IMR-90 (cell line): Measurements from ENCODE around the gene NOSTRIN. TPM values are rescaled to one million over a fixed set of nuclear protein-coding genes. Genes with fewer than 3 reads are reported as not detected.
"Not testable (repeated sequence)": the region's sequence is repeated elsewhere in the genome, so short reads cannot be mapped to it uniquely, and the experiment has no call there.

Experiments
- ATAC-seq: fragments of 200-7000 bp; cut with Tn5 transposase; 2 replicates; pipeline ENCODE4 v1.9.1; 2020; ENCODE audit warnings: low read depth, mild to moderate bottlenecking, moderate library complexity
- BruUV-seq: library from RNA; stranded (reverse); fragments of 400-500 nt; replicated peaks from 2 replicates; lab custom pipeline; 2021; lab: Mats Ljungman, UMichigan
- CTCF ChIA-PET: fragments of 300-600 bp; formaldehyde crosslinking; extraction: SDS; loops from one replicate; lab custom pipeline; 2021; ENCODE audit warnings: antibody characterized with exemption; lab: Yijun Ruan, JAX
- POLR2A ChIA-PET: fragments of 300-600 bp; sonication (Branson Sonifier 250); formaldehyde crosslinking; loops from one replicate; lab custom pipeline; 2022; ENCODE audit warnings: antibody characterized with exemption; ENCODE audit not compliant: unreplicated experiment; lab: Charles Lee
- DNase-seq: peaks from one replicate; pipeline ENCODE4 v3.0.0; 2013
- H2AFZ ChIP-seq: replicated peaks from 2 replicates; pipeline ENCODE3; 2013; ENCODE audit warnings: low read length, mild to moderate bottlenecking; ENCODE audit not compliant: poor library complexity
- H2AK5ac ChIP-seq: 2 replicates; pipeline ENCODE4 v1.6.1; 2013; ENCODE audit warnings: low read depth, low read length, inconsistent platforms
- H2AK9ac ChIP-seq: replicated peaks from 2 replicates; pipeline ENCODE3; 2013; ENCODE audit warnings: mild to moderate bottlenecking, low read depth, low read length, moderate library complexity; ENCODE audit not compliant: poor library complexity
- H2BK120ac ChIP-seq: 2 replicates; pipeline ENCODE4 v1.6.1; 2013; ENCODE audit warnings: low read depth, low read length, inconsistent platforms
- H2BK15ac ChIP-seq: 3 replicates; pipeline ENCODE4 v1.6.1; 2013; ENCODE audit warnings: low read depth, low read length, inconsistent platforms
- H2BK20ac ChIP-seq: 2 replicates; pipeline ENCODE4 v1.6.1; 2013; ENCODE audit warnings: low read depth, mild to moderate bottlenecking, inconsistent platforms, low read length, moderate library complexity
- H2BK5ac ChIP-seq: 2 replicates; pipeline ENCODE4 v1.6.1; 2013; ENCODE audit warnings: mild to moderate bottlenecking, low read depth, low read length, inconsistent platforms; ENCODE audit not compliant: poor library complexity, severe bottlenecking
- H3K14ac ChIP-seq: replicated peaks from 2 replicates; pipeline ENCODE4 v1.6.1; 2013; ENCODE audit warnings: low read depth, low read length, inconsistent platforms
- H3K18ac ChIP-seq: 2 replicates; pipeline ENCODE4 v1.6.1; 2013; ENCODE audit warnings: low read depth, low read length, control low read depth
- H3K23ac ChIP-seq: 2 replicates; pipeline ENCODE4 v1.6.1; 2013; ENCODE audit warnings: low read depth, low read length, inconsistent platforms
- H3K27ac ChIP-seq: 2 replicates; pipeline ENCODE4 v1.5.1; 2013; ENCODE audit warnings: mild to moderate bottlenecking, control low read depth, low read length; ENCODE audit not compliant: insufficient read depth
- H3K27me3 ChIP-seq: 2 replicates; pipeline ENCODE4 v1.6.1; 2013; ENCODE audit warnings: low read length; ENCODE audit not compliant: control insufficient read depth, insufficient read depth
- H3K36me3 ChIP-seq: 2 replicates; pipeline ENCODE4 v1.6.1; 2013; ENCODE audit warnings: low read length, mixed read lengths; ENCODE audit not compliant: control insufficient read depth, insufficient read depth
- H3K4ac ChIP-seq: 2 replicates; pipeline ENCODE4 v1.6.1; 2013; ENCODE audit warnings: low read depth, low read length, inconsistent platforms
- H3K4me1 ChIP-seq: 2 replicates; pipeline ENCODE4 v1.6.1; 2013; ENCODE audit warnings: low read length, mixed read lengths; ENCODE audit not compliant: control insufficient read depth, insufficient read depth
- H3K4me2 ChIP-seq: 2 replicates; pipeline ENCODE4 v1.6.1; 2013; ENCODE audit warnings: low read depth, mild to moderate bottlenecking, control low read depth, low read length, moderate library complexity
- H3K4me3 ChIP-seq: 2 replicates; pipeline ENCODE4 v1.5.1; 2013; ENCODE audit warnings: low read depth, mild to moderate bottlenecking, control low read depth, low read length, moderate library complexity; ENCODE audit not compliant: insufficient read depth
- H3K56ac ChIP-seq: 2 replicates; pipeline ENCODE4 v1.6.1; 2013; ENCODE audit warnings: low read length, inconsistent platforms; ENCODE audit not compliant: insufficient read depth; ENCODE audit errors: extremely low read depth
- H3K79me1 ChIP-seq, 2 experiments: 2 replicates each; pipeline ENCODE4 v1.6.1; 2013; ENCODE audit warnings: low read length in 2 of 2, inconsistent platforms in 1 of 2, low read depth in 1 of 2
- H3K9ac ChIP-seq: 2 replicates; pipeline ENCODE4 v1.6.1; 2013; ENCODE audit warnings: low read depth, low read length, control low read depth
- H3K9me1 ChIP-seq: 2 replicates; pipeline ENCODE4 v1.6.1; 2013; ENCODE audit warnings: low read length, inconsistent platforms; ENCODE audit not compliant: insufficient read depth
- H3K9me3 ChIP-seq: 2 replicates; pipeline ENCODE4 v1.6.1; 2013; ENCODE audit warnings: low read length; ENCODE audit not compliant: control insufficient read depth, insufficient read depth
- H4K20me1 ChIP-seq: 2 replicates; pipeline ENCODE4 v1.6.1; 2013; ENCODE audit warnings: low read length, inconsistent platforms; ENCODE audit not compliant: insufficient read depth
- H4K5ac ChIP-seq: 2 replicates; pipeline ENCODE4 v1.6.1; 2013; ENCODE audit warnings: mild to moderate bottlenecking, low read depth, low read length, control low read depth
- H4K8ac ChIP-seq, 2 experiments: 2 replicates each; pipeline ENCODE4 v1.6.1; 2013; ENCODE audit warnings: low read depth in 2 of 2, low read length in 2 of 2, control low read depth in 1 of 2, inconsistent platforms in 1 of 2
- H4K91ac ChIP-seq: 2 replicates; pipeline ENCODE4 v1.6.1; 2013; ENCODE audit warnings: low read depth, low read length, inconsistent platforms; ENCODE audit not compliant: insufficient read depth
- WGBS, 2 experiments: methylation state at CpG; one replicate each; pipeline versions ENCODE4 v1.1.5 to v1.1.7; 2013; ENCODE audit warnings: missing lambda C conversion rate in 2 of 2; ENCODE audit not compliant: insufficient read length in 1 of 2; ENCODE audit errors: extremely low coverage in 2 of 2; 5-methylcytosine and 5-hydroxymethylcytosine counted together
- dilution Hi-C: fragments of 300-500 bp; cut with HindIII; formaldehyde crosslinking; loops from one replicate; pipeline ENCODE4 v1.14.3; 2018; ENCODE audit warnings: low sequenced_read_pairs; ENCODE audit not compliant: unreplicated experiment
- in situ Hi-C: fragments of 300-500 bp; cut with MboI; formaldehyde crosslinking; loops from 3 replicates; pipeline ENCODE4 v1.14.3; 2019; ENCODE audit warnings: low sequenced_read_pairs, inconsistent platforms, mixed read lengths
- intact Hi-C: fragments of 100-400 bp; cut with micrococcal nuclease; formaldehyde crosslinking; loops from 2 replicates; pipeline ENCODE4 v1.10.0; 2022
- polyA plus RNA-seq, 3 experiments: library from polyadenylated mRNA; depleted of rRNA; stranded (reverse); fragments of >200 nt; gene quantifications; 2 replicates each; pipeline ENCODE4 v1.2.3, GENCODE V29; 2012; ENCODE audit warnings: low replicate concordance in 1 of 3
- total RNA-seq: library from RNA; depleted of rRNA; stranded (reverse); fragments of >200 nt; gene quantifications from 2 replicates; pipeline ENCODE4 v1.2.3, GENCODE V29; 2012

NOSTRIN gene
- total and polyA plus RNA-seq, 2 of the 4 experiments (the other 2 are of a cell fraction): 0.15 to 0.18 TPM

DNA sequence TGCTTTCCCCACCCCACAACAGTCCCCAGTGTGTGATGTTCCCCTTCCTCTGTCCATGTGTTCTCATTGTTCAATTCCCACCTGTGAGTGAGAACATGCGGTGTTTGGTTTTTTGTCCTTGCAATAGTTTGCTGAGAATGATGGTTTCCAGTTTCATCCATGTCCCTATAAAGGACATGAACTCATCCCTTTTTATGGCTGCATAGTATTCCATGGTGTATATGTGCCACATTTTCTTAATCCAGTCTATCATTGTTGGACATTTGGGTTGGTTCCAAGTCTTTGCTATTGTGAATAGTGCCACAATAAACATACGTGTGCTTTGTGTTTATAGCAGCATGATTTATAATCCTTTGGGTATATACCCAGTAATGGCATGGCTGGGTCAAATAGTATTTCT lies 11.3 kb upstream of the NOSTRIN start:
- H2BK20ac ChIP-seq, CTCF ChIA-PET, ATAC-seq, DNase-seq, H3K23ac ChIP-seq, H2BK120ac ChIP-seq, H3K79me1 ChIP-seq, H3K4me2 ChIP-seq, H3K14ac ChIP-seq, intact Hi-C loops, H3K56ac ChIP-seq, H2AK9ac ChIP-seq, H4K91ac ChIP-seq, H3K27me3 ChIP-seq, in situ Hi-C loops, H3K18ac ChIP-seq, H3K36me3 ChIP-seq, H2AFZ ChIP-seq, H3K4ac ChIP-seq, H3K9ac ChIP-seq, H3K4me3 ChIP-seq, H3K4me1 ChIP-seq, H4K8ac ChIP-seq, H3K27ac ChIP-seq, dilution Hi-C loops, POLR2A ChIA-PET, H4K20me1 ChIP-seq, H3K9me1 ChIP-seq, H2BK5ac ChIP-seq, BruUV-seq, H4K5ac ChIP-seq, H3K9me3 ChIP-seq, H2BK15ac ChIP-seq, H2AK5ac ChIP-seq: not testable (repeated sequence)
- no CpG with 5 or more reads among the region's 2 CpGs for WGBS, 2 experiments
